Cardiac muscle cell (in vitro differentiated cells and primary cell): Measurements from ENCODE around the gene PCDHAC1. TPM values are rescaled to one million over a fixed set of nuclear protein-coding genes. Genes with fewer than 3 reads are reported as not detected.
"Not testable (repeated sequence)": the region's sequence is repeated elsewhere in the genome, so short reads cannot be mapped to it uniquely, and the experiment has no call there.

ENCODE experiments used
- DNase-seq, 2 donors: peaks; one replicate each; pipeline versions ENCODE4 v3.0.0 to v3.0.0-alpha.2; 2010 to 2017; ENCODE audit warnings: low read depth in 1 of 2, low spot score in 1 of 2
- H3K27ac ChIP-seq: fragments of 200-600 bp; sonication (generic); 2 replicates; pipeline ENCODE4 v1.5.1; 2016
- H3K27me3 ChIP-seq: fragments of 200-600 bp; sonication (generic); 2 replicates; pipeline ENCODE4 v1.6.0; 2016; ENCODE audit warnings: control low read depth
- H3K36me3 ChIP-seq: fragments of 200-600 bp; sonication (generic); 2 replicates; pipeline ENCODE4 v1.5.1; 2016; ENCODE audit warnings: control low read depth
- H3K4me1 ChIP-seq: fragments of 200-600 bp; sonication (generic); 2 replicates; pipeline ENCODE4 v1.8.1; 2017; ENCODE audit warnings: low read depth, mild to moderate bottlenecking, mixed run types
- H3K4me3 ChIP-seq: fragments of 200-600 bp; sonication (generic); 2 replicates; pipeline ENCODE4 v1.5.1; 2016; ENCODE audit warnings: mild to moderate bottlenecking
- H3K9me3 ChIP-seq: fragments of 200-600 bp; sonication (generic); 2 replicates; pipeline ENCODE4 v1.5.1; 2017; ENCODE audit warnings: low read depth, mild to moderate bottlenecking, control low read depth
- polyA plus RNA-seq: library from polyadenylated mRNA; unstranded; fragments of >200 nt; fragmentation: Nextera tagmentation; extraction: Ambion mirVana; gene quantifications from 2 replicates; pipeline ENCODE4 v1.2.1, GENCODE V29; 2016
- total RNA-seq: library from RNA; depleted of rRNA; stranded (reverse); fragments of >200 nt; gene quantifications from 2 replicates; pipeline ENCODE4 v1.2.3, GENCODE V29; 2016
- TF ChIP-seq, protein P1 (sequence below): IDR thresholded peaks from 2 replicates; pipeline ENCODE4 v1.5.1; 2012; ENCODE audit warnings: low read depth, mild to moderate bottlenecking, low read length

Gene PCDHAC1, protein sequence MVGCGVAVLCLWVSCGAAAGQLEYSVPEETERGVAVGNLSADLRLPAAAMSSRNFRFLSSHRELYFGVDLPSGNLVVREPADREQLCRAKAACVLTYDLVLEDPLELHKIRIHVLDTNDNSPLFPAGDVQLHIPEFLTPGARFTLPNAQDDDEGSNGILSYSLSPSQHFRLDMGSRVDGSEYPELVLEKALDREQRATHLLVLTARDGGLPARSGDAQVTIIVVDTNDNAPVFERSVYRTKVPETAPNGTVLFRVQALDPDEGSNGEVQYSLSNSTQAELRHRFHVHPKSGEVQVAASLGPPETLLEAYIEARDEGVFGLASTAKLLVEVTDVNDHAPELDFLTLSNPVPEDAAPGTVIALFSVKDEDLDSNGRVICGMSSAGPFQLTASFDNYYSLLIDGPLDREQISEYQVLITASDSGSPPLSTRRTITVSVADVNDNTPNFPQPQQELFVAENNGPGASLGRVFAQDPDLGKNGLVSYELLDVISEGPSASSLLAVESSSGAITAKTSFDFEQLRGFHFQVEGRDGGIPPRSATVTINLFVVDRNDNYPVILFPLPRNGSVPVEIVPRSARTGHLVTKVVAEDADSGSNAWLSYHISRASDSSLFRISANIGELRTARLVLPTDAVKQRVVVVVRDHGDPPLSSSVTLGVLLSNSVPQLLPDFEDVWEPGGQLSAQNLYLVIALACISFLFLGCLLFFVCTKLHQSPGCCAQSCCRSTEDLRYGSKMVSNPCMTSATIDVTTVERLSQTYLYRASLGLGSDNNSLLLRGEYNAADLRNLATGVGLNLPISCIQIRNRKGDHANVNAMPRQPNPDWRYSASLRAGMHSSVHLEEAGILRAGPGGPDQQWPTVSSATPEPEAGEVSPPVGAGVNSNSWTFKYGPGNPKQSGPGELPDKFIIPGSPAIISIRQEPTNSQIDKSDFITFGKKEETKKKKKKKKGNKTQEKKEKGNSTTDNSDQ
- total RNA-seq (16.7 and 20.8 TPM in 2 replicates), polyA plus RNA-seq (3.4 and 5.1 TPM in 2 replicates)

DNA sequence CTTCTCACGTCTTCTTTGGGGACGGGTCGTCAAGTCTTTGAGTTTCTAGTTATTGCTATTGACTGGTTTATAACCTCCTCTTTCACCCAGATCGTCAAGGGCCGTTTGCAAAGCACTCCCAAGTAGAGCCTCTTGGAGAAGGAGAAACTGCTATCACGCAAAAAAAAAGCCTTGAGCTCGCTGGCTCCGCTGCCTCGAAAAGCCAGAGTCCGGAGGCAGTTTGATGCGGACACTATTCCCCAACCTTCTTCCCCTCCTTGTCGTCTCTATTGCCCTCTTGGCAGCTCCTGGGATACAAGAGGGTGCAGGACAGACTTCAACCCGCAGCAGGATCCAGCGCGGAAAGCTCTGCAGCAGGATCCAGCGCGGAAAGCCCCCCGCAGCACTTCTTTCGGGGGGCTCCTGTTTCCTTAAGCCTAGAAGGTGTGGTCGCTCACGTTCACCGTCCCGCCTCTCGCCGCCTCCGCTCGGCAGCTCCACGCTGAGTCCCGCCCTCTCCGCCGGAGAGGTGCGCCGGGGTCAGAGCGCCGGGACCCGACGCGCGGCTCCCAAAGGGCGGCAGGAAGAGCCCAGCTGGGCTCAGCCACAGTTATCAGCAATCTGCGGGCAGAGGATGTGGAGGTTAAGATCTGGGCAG is at the start of gene PCDHAC1:
Gene PCDHAC1, plus strand, starts transcription at position 494 of the 637 bp plus-strand sequence. CDS start 594 bp downstream, outside the sequence.
- no peaks in the 10 kb centered on the region for H3K36me3 ChIP-seq
- H3K27me3 ChIP-seq = peaks cover 16% of the 10 kb centered on the region
- peaks cover 3% of the 10 kb centered on the region for H3K4me1 ChIP-seq
- TF ChIP-seq, protein P1, sequence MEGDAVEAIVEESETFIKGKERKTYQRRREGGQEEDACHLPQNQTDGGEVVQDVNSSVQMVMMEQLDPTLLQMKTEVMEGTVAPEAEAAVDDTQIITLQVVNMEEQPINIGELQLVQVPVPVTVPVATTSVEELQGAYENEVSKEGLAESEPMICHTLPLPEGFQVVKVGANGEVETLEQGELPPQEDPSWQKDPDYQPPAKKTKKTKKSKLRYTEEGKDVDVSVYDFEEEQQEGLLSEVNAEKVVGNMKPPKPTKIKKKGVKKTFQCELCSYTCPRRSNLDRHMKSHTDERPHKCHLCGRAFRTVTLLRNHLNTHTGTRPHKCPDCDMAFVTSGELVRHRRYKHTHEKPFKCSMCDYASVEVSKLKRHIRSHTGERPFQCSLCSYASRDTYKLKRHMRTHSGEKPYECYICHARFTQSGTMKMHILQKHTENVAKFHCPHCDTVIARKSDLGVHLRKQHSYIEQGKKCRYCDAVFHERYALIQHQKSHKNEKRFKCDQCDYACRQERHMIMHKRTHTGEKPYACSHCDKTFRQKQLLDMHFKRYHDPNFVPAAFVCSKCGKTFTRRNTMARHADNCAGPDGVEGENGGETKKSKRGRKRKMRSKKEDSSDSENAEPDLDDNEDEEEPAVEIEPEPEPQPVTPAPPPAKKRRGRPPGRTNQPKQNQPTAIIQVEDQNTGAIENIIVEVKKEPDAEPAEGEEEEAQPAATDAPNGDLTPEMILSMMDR = no peak
- H3K4me3 ChIP-seq = peak within 1 kb of the TSS; percentile 26
- no peaks in the 10 kb centered on the region for H3K9me3 ChIP-seq
- DNase-seq = peak in 1 of 2 donors; percentile 77
- H3K27ac ChIP-seq = no peak within 1 kb of the TSS

DNA sequence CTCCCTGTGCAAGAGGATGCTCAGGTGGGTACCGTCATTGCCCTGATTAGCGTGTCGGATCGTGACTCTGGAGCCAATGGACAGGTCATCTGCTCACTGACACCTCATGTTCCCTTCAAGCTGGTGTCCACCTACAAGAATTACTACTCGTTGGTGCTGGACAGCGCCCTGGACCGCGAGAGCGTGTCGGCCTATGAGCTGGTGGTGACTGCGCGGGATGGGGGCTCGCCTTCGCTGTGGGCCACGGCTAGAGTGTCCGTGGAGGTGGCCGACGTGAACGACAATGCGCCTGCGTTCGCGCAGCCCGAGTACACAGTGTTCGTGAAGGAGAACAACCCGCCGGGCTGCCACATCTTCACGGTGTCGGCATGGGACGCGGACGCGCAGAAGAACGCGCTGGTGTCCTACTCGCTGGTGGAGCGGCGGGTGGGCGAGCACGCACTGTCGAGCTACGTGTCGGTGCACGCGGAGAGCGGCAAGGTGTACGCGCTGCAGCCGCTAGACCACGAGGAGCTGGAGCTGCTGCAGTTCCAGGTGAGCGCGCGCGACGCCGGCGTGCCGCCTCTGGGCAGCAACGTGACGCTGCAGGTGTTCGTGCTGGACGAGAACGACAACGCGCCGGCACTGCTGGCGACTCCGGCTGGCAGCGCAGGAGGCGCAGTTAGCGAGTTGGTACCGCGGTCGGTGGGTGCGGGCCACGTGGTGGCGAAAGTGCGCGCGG is 49.4 kb upstream of the PCDHAC1 start:
- H3K4me1 ChIP-seq, H3K9me3 ChIP-seq, H3K4me3 ChIP-seq, H3K27me3 ChIP-seq, DNase-seq, H3K36me3 ChIP-seq, H3K27ac ChIP-seq: not testable (repeated sequence)

DNA sequence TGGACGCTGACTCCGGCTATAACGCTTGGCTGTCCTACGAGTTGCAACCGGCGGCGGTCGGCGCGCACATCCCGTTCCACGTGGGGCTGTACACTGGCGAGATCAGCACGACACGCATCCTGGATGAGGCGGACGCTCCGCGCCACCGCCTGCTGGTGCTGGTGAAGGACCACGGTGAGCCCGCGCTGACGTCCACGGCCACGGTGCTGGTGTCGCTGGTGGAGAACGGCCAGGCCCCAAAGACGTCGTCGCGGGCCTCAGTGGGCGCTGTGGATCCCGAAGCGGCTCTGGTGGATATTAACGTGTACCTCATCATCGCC is 48.9 kb upstream of the PCDHAC1 start:
- Histone ChIP-seq H3K4me1 (no peaks in the 10 kb centered on the region), H3K4me3 (no peak overlapping the region), H3K27ac (no peak overlapping the region), H3K36me3 (no peaks in the 10 kb centered on the region), H3K27me3 (no peaks in the 10 kb centered on the region), H3K9me3 (no peaks in the 10 kb centered on the region)
- TF ChIP-seq, protein P1 = no peak
- DNase-seq = no peak

DNA sequence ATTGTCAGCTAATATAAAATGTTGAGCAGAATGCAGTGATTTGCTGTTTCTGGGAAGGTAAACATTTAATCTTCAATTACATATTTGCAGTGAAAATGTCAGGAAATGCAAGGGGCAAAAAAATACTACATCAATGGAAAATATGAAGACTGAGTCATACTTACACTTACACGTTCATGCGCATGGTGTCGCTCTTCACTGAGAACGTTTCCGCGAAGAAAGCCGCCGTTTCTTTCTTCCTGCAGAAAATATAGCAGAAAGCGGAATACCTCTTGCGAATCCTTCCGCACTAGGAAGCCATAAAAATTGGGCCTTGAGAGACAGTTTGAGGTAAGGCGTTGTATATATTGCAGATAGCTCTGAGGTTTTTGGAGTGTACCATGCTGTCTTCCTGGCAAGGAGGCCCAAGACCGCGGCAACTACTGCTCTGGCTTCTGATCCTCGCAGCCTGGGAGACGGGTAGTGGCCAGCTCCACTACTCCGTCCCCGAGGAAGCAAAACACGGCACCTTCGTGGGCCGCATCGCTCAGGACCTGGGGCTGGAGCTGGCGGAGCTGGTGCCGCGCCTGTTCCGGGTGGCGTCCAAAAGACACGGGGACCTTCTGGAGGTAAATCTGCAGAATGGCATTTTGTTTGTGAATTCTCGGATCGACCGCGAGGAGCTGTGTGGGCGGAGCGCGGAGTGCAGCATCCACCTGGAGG is 44.1 kb upstream of the PCDHAC1 start, which contains the start of gene PCDHA13:
Gene PCDHA13, plus strand, starts transcription at position 236 of the 702 bp plus-strand sequence. Its CDS starts 145 bp downstream, at position 381.
- H3K36me3 ChIP-seq = no peaks in the 10 kb centered on the region
- no peaks in the 10 kb centered on the region for H3K9me3 ChIP-seq
- TF ChIP-seq, protein P1 = no peak
- no peaks in the 10 kb centered on the region for H3K4me1 ChIP-seq
- no peak within 1 kb of the TSS for H3K27ac ChIP-seq
- H3K4me3 ChIP-seq = no peak within 1 kb of the TSS
- DNase-seq = peak in 1 of 2 donors; percentile 5
- H3K27me3 ChIP-seq = no peaks in the 10 kb centered on the region

DNA sequence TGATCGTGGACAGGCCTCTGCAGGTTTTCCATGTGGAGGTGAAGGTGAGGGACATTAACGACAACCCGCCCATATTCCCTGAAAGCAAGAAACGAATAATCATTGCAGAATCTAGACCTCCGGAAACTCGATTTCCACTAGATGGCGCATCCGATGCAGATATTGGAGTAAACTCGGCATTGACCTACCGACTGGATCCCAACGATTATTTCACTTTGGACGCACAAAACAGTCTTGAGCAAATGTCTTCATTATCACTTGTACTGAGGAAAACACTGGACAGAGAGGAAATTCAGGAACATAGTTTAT is 43.6 kb upstream of the PCDHAC1 start:
- DNase-seq = peak in 1 of 2 donors; percentile 10
- no peak overlapping the region for H3K27ac ChIP-seq
- no peaks in the 10 kb centered on the region for H3K27me3 ChIP-seq
- no peaks in the 10 kb centered on the region for H3K36me3 ChIP-seq
- H3K4me3 ChIP-seq = no peak overlapping the region
- TF ChIP-seq, protein P1 = no peak
- H3K9me3 ChIP-seq = no peaks in the 10 kb centered on the region
- no peaks in the 10 kb centered on the region for H3K4me1 ChIP-seq
